Cortex of kidney (tissue), 1 donor: Measurements from ENCODE around the gene FN3KRP.

Experiments used
- DNase-seq: peaks from one replicate; lab custom pipeline; 2025; lab: John Stamatoyannopoulos, UW

Gene FN3KRP

DNA sequence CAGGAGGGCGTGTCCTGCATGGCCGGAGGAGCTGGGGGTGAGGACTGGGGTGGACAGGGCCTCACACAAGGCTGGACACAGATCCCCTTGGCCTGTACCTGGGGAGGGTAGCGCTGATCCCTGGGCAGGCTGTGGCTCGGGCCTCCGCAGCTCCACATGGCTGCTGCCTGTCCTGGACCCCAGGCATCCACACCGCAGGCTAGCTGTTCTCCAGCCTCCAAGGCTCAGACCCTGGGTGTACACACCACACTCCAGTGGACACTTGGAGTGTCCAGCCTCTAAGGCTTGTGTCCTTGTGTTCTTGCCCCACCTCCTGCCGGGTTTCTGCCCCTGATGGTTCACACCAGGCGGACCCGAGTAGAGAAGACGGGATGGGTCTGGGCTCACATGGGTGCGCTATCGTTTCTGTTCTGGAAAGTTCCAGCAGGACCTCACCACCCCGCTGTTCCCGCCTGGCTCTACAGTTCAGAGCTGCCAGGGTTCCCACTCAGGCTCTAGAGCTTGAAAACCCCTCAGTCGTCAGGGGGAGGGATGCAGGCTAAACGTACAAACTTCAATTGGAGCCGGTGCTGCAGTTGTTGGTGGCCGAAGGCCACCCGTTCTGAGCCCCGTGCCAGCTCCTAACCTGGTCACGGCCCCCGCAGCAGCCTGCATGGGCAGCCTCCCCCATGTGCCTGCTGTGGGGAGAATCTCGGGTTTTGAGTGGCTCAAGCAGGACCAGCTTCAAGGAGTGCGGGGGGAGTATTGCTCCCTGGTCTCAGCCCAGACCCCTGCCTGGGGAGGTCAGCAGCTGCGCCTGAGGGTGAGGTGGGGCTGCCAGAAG lies 6.6 kb upstream of the FN3KRP start:
- no peak for DNase-seq

DNA sequence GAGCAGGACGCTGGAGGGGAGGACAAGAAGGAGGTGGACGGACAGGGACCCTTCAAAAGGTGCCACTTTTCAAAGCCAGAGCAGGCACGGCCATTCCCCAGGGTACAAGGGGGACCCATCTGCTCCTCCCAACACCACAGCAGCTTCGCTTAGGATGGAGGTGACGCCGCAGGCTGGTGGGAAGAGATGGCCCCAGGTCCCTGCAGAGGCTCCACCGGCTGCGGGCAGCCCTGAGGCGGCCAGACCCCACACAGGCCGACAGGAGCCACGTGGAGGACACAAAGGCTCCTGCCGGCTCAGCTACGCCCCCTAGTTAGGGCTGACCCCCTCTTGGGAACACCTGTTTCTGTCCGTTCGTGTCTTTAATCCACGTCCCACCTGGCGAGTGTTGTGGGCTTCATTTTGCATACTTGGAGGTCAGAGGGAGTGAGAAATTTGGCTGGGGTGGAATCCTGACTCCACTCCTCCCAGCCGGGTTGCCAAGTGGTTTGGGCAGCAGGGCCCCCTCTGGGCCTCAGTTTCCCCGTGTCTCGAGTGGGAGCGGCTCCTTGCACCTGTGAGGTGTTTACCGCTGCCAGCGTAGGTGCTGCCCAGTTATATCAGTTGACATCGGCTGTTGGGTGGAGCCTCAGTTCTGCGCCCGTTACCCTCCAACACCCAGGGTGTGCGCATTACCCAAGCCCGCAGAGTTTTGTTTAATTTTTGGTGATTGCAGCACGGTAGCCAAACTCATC lies 5.8 kb upstream of the FN3KRP start:
- no peak for DNase-seq

DNA sequence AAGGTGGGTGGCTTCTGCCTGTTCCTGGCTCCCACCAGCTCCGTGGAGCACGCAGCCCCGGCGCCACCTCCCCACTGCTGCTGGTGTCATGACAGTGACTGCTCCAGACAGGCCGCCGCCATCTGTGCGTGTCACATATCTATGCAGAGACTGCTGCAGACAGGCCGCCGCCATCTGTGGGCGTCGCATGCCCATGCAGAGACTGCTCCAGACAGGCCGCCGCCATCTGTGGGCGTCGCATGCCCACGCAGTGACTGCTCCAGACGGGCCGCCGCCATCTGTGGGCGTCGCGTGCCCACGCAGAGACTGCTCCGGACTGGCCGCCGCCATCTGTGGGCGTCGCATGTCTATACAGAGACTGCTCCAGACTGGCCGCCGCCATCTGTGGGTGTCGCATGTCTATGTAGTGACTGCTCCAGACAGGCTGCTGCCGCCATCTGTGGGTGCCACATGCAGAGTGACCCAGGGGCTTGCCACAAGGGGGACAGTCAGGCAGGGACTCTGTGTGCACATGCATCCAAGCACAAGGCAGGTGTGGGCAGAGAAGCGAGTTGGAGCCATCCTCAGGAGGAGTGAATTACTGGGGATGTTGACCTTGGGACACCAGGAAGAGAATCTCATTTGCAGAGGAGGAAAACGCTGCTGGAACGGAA lies 3.3 kb upstream of the FN3KRP start:
- DNase-seq: no peak

DNA sequence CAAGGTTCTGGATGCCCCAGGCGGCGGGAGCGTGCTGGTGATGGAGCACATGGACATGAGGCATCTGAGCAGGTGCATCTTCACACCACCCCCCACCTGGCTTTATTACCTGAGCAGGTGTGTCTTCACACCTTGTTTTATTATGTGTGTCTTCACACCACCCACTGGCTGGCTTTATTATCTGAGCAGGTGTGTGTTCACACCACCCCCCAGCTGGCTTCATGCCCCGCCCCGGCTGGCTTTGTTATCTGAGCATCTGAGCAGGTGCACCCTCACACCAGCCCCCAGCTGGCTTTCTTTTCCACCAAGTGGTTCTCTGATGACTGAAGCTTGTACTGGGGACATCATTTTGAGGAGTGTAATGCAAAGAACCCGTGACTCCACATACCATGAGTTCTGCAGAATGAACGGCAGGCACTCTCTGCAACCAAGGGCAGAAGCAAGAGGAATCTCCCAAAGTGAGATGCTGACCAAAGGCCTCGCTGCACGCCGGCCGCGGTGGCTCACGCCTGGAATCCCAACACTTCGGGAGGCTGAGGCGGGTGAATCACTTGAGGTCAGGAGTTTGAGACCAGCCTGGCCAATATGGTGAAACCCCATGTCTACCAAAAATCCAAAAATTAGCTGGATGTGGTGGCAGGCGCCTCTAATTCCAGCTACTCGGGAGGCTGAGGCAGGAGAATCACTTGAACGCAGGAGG lies 2.6 kb downstream of the FN3KRP start:
- DNase-seq: no peak

DNA sequence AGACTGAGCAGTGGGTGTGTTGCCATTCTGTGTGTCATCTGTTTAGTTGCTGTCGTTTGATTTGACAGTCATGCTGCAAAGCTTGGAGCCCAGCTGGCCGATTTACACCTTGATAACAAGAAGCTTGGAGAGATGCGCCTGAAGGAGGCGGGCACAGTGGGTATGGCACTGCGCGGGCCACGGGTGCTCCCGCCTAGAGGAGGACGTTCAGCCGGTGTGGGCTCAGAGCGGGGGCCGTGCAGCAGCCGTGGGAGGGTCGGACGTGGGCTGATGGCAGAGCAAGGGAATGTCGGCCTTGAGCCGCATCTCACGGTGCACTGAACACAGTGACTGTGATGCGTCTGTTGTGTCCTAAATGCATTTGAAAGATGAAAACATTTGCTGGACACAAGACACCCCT lies 3.7 kb downstream of the FN3KRP start:
- DNase-seq: no peak

DNA sequence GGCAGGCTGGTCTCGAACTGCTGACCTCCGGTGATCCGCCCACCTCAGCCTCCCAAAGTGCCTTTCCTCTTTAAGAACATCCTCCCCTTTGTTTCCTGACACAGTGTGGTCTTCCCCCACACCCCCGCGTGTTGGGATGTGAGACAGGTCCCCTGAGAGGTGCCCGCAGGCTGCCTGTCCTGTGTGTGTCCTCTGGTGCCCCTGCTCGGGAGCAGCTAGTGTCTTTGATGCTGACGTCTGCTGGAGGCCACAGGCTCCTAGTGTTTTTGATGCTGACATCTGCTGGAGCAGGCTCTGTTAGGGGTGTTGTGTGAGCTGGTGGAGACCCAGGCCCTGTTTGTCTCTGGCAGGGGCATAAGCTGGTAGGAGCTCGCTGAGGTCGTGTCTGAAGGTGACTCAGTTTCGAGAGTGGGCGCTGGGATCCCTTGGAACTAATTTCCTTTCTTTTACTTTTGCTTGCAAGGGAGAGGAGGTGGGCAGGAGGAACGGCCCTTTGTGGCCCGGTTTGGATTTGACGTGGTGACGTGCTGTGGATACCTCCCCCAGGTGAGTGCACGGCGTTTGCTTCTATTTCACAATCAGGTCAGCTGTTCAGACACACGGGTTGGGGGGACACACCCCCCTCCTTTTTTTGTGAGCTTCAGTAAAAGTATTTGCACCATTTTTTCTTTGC lies 6.0 kb downstream of the FN3KRP start:
- DNase-seq: no peak

- DNase-seq: no peak
Measured at GRCh38 chr17:82723169-82723807, 6.8 kb downstream of the FN3KRP start.

- no peak for DNase-seq
Measured at GRCh38 chr17:82726427-82726826, 9.9 kb downstream of the FN3KRP start.

GRCh38 chr17:82729479-82730260 lies 13.2 kb downstream of the FN3KRP start:
- no peak for DNase-seq

GRCh38 chr17:82732118-82732743 lies 15.7 kb downstream of the FN3KRP start:
- DNase-seq: no peak

- DNase-seq: no peak
Measured at GRCh38 chr17:82734987-82735866, 18.7 kb downstream of the FN3KRP start, which contains the start of gene FN3K. Gene FN3K (plus strand): TSS chr17:82735615. CDS start chr17:82735637, 22 bp downstream.

- DNase-seq: no peak
Measured at GRCh38 chr17:82736511-82737185, 20.1 kb downstream of the FN3KRP start.

DNA sequence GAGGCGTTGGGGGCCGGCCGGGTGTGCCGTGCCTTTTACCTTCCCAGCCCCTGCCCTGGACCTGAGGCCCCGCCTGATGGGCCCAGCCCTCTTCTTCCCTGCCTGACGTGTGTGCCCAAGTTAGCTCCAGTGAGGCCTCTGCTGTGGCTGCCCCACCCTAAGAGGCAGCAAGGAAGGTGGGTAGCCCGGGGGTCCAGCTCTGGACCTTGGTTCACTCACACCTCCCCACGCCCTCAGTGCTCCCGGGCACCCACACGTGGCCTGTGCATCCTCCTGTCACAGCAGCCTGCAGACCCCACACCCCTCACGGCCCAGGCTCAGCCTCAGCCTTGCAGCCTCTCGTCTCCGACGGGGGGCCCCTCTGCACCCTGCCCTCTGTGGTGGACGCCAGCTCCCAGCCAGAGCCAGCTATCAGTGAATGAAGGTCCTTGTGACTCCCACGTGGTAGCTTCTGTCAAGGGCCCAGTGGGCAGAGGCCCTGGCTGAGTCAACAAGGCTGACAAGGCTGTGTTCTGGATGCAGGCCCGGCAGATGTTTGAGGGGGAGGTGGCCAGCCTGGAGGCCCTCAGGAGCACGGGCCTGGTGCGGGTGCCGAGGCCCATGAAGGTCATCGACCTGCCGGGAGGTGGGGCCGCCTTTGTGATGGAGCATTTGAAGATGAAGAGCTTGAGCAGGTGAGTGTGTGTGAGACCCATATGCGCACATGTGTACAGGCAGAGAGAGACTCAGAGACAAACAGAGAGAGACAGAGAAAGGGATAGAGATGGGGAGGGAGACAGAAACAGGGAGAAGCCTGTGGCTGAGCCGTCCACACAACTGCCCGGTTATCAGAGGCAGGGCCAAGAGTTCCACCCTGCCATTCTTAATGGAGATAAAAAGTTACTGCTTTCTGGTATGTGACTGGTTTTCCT lies 21.7 kb downstream of the FN3KRP start:
- no peak for DNase-seq

DNA sequence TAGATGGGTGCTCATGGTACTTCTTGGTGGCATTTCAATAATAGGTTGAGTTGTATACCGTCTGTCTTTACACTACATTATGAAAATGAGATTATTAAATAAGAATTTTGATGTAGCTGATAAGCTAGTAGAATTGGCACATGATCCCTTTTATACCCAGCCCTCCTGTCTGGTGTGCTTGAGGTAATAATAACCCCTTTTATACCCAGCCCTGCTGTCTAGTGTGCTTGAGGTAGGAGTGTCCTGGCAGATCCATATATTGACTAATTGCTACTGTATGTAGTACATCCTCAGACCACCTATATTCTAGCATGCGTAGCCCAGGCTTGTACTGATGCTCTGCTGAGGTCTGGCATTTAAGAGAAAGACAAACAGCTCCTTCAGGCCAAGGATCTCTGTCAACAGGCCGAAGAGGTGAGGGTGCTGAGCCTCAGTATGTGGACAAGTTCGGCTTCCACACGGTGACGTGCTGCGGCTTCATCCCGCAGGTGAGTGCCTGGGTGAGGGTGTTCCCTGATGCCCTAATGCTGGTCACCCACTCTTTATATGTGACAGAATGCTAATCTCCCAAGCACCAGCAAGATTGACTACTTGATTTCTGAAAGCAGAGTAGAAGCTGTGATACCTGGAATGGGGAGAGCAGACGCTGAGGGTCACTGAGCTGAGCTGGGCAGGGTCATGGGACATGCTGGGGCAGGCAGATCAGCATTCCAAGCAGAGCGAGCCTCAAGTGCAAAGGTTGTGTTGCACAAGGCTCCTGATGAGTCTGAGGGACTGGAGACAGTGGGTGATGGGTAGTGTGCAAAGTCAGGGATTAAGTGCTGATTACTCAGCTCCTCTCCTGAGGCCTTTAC lies 24.6 kb downstream of the FN3KRP start:
- no peak for DNase-seq

DNA sequence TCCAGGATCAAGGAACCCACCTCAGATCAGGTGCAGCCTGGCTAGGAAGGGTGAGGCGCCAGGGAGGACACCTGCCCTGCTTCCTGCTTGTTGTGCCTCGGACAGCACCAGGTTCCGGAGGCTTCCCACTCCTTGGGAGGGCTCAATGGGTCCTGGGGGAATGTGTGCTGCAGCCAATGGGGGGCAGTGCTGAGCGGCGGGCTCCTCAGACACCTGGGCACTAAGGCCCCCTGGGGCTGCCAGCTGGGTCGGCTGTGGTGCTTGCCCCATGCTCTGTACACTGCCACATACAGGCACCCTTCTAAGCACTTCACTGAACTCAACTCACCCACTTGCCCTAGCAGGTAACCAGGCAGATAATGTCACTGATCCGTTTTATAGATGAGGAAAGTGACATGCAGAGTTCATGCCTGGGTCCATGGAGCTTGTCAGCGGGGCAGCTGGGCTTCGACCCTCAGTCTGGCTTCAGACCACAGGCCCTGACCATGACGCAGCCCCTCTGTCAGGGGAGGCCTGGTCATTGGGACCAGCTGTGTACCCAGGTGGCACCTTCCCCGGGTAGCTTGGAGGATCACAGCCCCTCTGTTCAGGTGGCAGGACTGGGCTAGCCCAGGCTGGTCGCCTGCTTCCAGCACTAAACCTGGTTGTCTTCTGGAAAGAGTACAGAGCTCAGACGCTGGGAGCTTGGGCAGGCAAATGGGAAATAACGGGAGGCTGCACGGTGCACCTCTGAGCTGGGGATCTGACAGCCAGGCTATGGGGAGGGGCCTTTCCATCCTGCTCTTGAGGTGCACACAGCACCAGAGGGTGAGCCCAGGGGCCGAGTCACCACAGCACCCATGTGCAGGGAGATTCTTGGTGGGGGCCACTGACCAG lies 27.1 kb downstream of the FN3KRP start:
- DNase-seq: no peak
